HEK293 (cell line): Measurements from ENCODE around the gene ETV6.

Experiments
- CTCF ChIA-PET: fragments of 350-600 bp; formaldehyde crosslinking; extraction: SDS; loops from one replicate; lab custom pipeline; 2021; ENCODE audit warnings: antibody characterized with exemption; lab: Yijun Ruan, JAX
- POLR2A ChIA-PET: fragments of 300-600 bp; formaldehyde crosslinking; extraction: SDS; loops from one replicate; lab custom pipeline; 2020; ENCODE audit warnings: antibody characterized with exemption, inconsistent platforms; lab: Yijun Ruan, JAX
- H3K27ac ChIP-seq: fragments of 200-500 bp; sonication (Bioruptor generic); 2 replicates; pipeline ENCODE4 v1.5.1; 2014; ENCODE audit warnings: low read depth, low read length, control low read depth, inconsistent platforms; ENCODE audit errors: extremely low read depth
- H3K36me3 ChIP-seq, 2 experiments: fragments of 200-500 bp in 1 of 2; sonication (Bioruptor generic) in 1 of 2; 1 replicate in 1 of 2; 2 replicates in 1 of 2; pipeline ENCODE4 v1.5.1; 2014 to 2017; ENCODE audit warnings: inconsistent platforms in 2 of 2, low read length in 2 of 2; ENCODE audit not compliant: control insufficient read depth in 2 of 2, insufficient read depth in 1 of 2
- H3K4me1 ChIP-seq: fragments of 200-500 bp; sonication (Bioruptor generic); 2 replicates; pipeline ENCODE4 v1.5.1; 2014; ENCODE audit warnings: mild to moderate bottlenecking, low read length, inconsistent platforms; ENCODE audit not compliant: control insufficient read depth, insufficient read depth
- H3K4me3 ChIP-seq: 2 replicates; pipeline ENCODE4 v1.5.1; 2011; ENCODE audit warnings: low read depth, mild to moderate bottlenecking, control low read depth, low read length, moderate library complexity
- H3K9me3 ChIP-seq: fragments of 200-500 bp; sonication (Bioruptor generic); 2 replicates; pipeline ENCODE4 v1.5.1; 2014; ENCODE audit warnings: low read depth, low read length, inconsistent platforms; ENCODE audit not compliant: control insufficient read depth, insufficient read depth
- GFI1B ChIP-seq: fragments of 450-650 bp; formaldehyde crosslinking; IDR thresholded peaks from 2 replicates; pipeline ENCODE4 v1.5.1; 2016; ENCODE audit warnings: missing biosample characterization, missing genetic modification characterization
- HOXC10 ChIP-seq: sonication (generic); formaldehyde crosslinking; IDR thresholded peaks from 2 replicates; pipeline ENCODE4 v1.8.1; 2023; ENCODE audit warnings: mild to moderate bottlenecking, missing genetic modification reagents
- SP2 ChIP-seq: fragments of 450-650 bp; formaldehyde crosslinking; IDR thresholded peaks from 2 replicates; pipeline ENCODE4 v1.5.1; 2016; ENCODE audit warnings: missing biosample characterization, missing genetic modification characterization
- ZBTB7A ChIP-seq: fragments of 450-650 bp; formaldehyde crosslinking; IDR thresholded peaks from 2 replicates; pipeline ENCODE4 v1.5.1; 2016; ENCODE audit warnings: low read depth, missing biosample characterization, missing genetic modification characterization
- ZNF10 ChIP-seq: fragments of 450-650 bp; formaldehyde crosslinking; IDR thresholded peaks from 2 replicates; pipeline ENCODE4 v1.5.1; 2017; ENCODE audit warnings: missing biosample characterization, missing genetic modification characterization
- ZNF23 ChIP-seq: fragments of 450-650 bp; formaldehyde crosslinking; IDR thresholded peaks from 2 replicates; pipeline ENCODE4 v1.5.1; 2016; ENCODE audit warnings: missing biosample characterization, missing genetic modification characterization, borderline replicate concordance
- ZNF274 ChIP-seq, 2 experiments: fragments of 200-500 bp in 1 of 2; fragments of 450-650 bp in 1 of 2; sonication (Bioruptor generic) in 1 of 2; formaldehyde crosslinking in 1 of 2; IDR thresholded peaks; 2 replicates each; pipeline versions ENCODE4 v1.5.1 to v1.6.1; 2014 to 2016; ENCODE audit warnings: borderline replicate concordance in 1 of 2, inconsistent platforms in 1 of 2, low read length in 1 of 2, missing biosample characterization in 1 of 2, missing genetic modification characterization in 1 of 2
- ZNF311 ChIP-seq: fragments of 450-650 bp; formaldehyde crosslinking; IDR thresholded peaks from 2 replicates; pipeline ENCODE4 v1.5.1; 2017; ENCODE audit warnings: missing biosample characterization, missing genetic modification characterization, borderline replicate concordance
- ZNF37A ChIP-seq: fragments of 450-650 bp; IDR thresholded peaks from 2 replicates; pipeline ENCODE4 v1.5.1; 2018; ENCODE audit warnings: missing biosample characterization, missing genetic modification characterization
- ZNF394 ChIP-seq: fragments of 450-650 bp; formaldehyde crosslinking; IDR thresholded peaks from 2 replicates; pipeline ENCODE4 v1.5.1; 2016; ENCODE audit warnings: missing biosample characterization, missing genetic modification characterization, mild to moderate bottlenecking, moderate library complexity, borderline replicate concordance
- ZNF549 ChIP-seq: fragments of 450-650 bp; IDR thresholded peaks from 2 replicates; pipeline ENCODE4 v1.5.1; 2018; ENCODE audit warnings: missing biosample characterization, missing genetic modification characterization, mild to moderate bottlenecking, inconsistent platforms, moderate library complexity
- ZNF585B ChIP-seq: fragments of 450-650 bp; formaldehyde crosslinking; IDR thresholded peaks from 2 replicates; pipeline ENCODE4 v1.5.1; 2016; ENCODE audit warnings: missing biosample characterization, missing genetic modification characterization
- ZNF654 ChIP-seq: fragments of 450-650 bp; formaldehyde crosslinking; IDR thresholded peaks from 2 replicates; pipeline ENCODE4 v1.5.1; 2016; ENCODE audit warnings: low read depth, missing biosample characterization, missing genetic modification characterization
- ZNF768 ChIP-seq: fragments of 450-650 bp; formaldehyde crosslinking; IDR thresholded peaks from 2 replicates; pipeline ENCODE4 v1.5.1; 2018; ENCODE audit warnings: missing biosample characterization, mild to moderate bottlenecking, missing genetic modification characterization
- ZSCAN30 ChIP-seq: fragments of 450-650 bp; IDR thresholded peaks from 2 replicates; pipeline ENCODE4 v1.5.1; 2018; ENCODE audit warnings: missing biosample characterization, mild to moderate bottlenecking, missing genetic modification characterization, moderate library complexity
- TF ChIP-seq, protein P1 (sequence below): fragments of 450-650 bp; formaldehyde crosslinking; conservative IDR thresholded peaks from 2 replicates; pipeline ENCODE4 v1.5.1; 2016; ENCODE audit warnings: low read depth, missing biosample characterization, missing genetic modification characterization
- TF ChIP-seq, protein P2 (sequence below): fragments of 450-650 bp; formaldehyde crosslinking; IDR thresholded peaks from 2 replicates; pipeline ENCODE4 v1.5.1; 2016; ENCODE audit warnings: missing biosample characterization, missing genetic modification characterization, low read depth

Gene ETV6

GRCh38 chr12:11754256-11754655 lies 104.8 kb downstream of the ETV6 start:
- H3K27ac ChIP-seq: no peak overlapping the region
- H3K4me1 ChIP-seq: no peaks in the 10 kb centered on the region
- no peaks in the 10 kb centered on the region for H3K9me3 ChIP-seq
- no peak overlapping the region for H3K4me3 ChIP-seq
- POLR2A ChIA-PET: no interaction called here
- no peak for TF ChIP-seq ZSCAN30 (tag by site-specific recombination)
- no peak for TF ChIP-seq ZNF768 (tag by site-specific recombination)
- TF ChIP-seq ZNF394 (tag by site-specific recombination): no peak
- CTCF ChIA-PET: no interaction called here
- no peaks in the 10 kb centered on the region for H3K36me3 ChIP-seq

- TF ChIP-seq, protein P1, sequence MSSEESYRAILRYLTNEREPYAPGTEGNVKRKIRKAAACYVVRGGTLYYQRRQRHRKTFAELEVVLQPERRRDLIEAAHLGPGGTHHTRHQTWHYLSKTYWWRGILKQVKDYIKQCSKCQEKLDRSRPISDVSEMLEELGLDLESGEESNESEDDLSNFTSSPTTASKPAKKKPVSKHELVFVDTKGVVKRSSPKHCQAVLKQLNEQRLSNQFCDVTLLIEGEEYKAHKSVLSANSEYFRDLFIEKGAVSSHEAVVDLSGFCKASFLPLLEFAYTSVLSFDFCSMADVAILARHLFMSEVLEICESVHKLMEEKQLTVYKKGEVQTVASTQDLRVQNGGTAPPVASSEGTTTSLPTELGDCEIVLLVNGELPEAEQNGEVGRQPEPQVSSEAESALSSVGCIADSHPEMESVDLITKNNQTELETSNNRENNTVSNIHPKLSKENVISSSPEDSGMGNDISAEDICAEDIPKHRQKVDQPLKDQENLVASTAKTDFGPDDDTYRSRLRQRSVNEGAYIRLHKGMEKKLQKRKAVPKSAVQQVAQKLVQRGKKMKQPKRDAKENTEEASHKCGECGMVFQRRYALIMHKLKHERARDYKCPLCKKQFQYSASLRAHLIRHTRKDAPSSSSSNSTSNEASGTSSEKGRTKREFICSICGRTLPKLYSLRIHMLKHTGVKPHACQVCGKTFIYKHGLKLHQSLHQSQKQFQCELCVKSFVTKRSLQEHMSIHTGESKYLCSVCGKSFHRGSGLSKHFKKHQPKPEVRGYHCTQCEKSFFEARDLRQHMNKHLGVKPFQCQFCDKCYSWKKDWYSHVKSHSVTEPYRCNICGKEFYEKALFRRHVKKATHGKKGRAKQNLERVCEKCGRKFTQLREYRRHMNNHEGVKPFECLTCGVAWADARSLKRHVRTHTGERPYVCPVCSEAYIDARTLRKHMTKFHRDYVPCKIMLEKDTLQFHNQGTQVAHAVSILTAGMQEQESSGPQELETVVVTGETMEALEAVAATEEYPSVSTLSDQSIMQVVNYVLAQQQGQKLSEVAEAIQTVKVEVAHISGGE (tag by site-specific recombination): no peak
- TF ChIP-seq ZNF585B (no peak), ZNF23 (tag by site-specific recombination) (no peak), ZNF274 (IDR thresholded peaks at IDR 0.05; ENCODE audit: low read length) (no peak), ZNF274 (tag by site-specific recombination; IDR thresholded peaks at IDR 0.05; ENCODE audit: borderline replicate concordance) (no peak), ZNF10 (no peak), ZNF311 (tag by site-specific recombination) (no peak), ZNF37A (tag by site-specific recombination) (no peak), ZNF654 (tag by site-specific recombination) (no peak), ZNF549 (tag by site-specific recombination) (no peak), SP2 (no peak), ZBTB7A (no peak), HOXC10 (no peak), GFI1B (tag by site-specific recombination) (no peak)
- TF ChIP-seq, protein P2, sequence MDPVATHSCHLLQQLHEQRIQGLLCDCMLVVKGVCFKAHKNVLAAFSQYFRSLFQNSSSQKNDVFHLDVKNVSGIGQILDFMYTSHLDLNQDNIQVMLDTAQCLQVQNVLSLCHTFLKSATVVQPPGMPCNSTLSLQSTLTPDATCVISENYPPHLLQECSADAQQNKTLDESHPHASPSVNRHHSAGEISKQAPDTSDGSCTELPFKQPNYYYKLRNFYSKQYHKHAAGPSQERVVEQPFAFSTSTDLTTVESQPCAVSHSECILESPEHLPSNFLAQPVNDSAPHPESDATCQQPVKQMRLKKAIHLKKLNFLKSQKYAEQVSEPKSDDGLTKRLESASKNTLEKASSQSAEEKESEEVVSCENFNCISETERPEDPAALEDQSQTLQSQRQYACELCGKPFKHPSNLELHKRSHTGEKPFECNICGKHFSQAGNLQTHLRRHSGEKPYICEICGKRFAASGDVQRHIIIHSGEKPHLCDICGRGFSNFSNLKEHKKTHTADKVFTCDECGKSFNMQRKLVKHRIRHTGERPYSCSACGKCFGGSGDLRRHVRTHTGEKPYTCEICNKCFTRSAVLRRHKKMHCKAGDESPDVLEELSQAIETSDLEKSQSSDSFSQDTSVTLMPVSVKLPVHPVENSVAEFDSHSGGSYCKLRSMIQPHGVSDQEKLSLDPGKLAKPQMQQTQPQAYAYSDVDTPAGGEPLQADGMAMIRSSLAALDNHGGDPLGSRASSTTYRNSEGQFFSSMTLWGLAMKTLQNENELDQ: no peak
- H3K36me3 ChIP-seq: no peaks in the 10 kb centered on the region
- no peak overlapping the region for H3K4me3 ChIP-seq
- no peaks in the 10 kb centered on the region for H3K9me3 ChIP-seq
- CTCF ChIA-PET: interaction anchor here (1.2 kb wide), 1 partner anchor 278 kb away, joined by 3 read pairs; no protein-coding TSS in a partner anchor
- H3K27ac ChIP-seq: no peak overlapping the region
- no peaks in the 10 kb centered on the region for H3K4me1 ChIP-seq
- POLR2A ChIA-PET: no interaction called here
Measured at GRCh38 chr12:11755302-11755930, 105.9 kb downstream of the ETV6 start.
